Left cardiac atrium (tissue), 4 donors: ENCODE results near the gene TAS1R3. TPM values are rescaled to one million over a fixed set of nuclear protein-coding genes. Genes with fewer than 3 reads are reported as not detected.

Source experiments
- ATAC-seq, 2 donors: fragments of 200-7000 bp; cut with Tn5 transposase; one replicate each; pipeline ENCODE4 v1.9.1; 2020; ENCODE audit warnings: mild to moderate bottlenecking in 2 of 2, moderate library complexity in 2 of 2
- DNase-seq: peaks from one replicate; pipeline ENCODE4 v3.0.0-alpha.2; 2020
- intact Hi-C, 2 donors: fragments of 100-400 bp; cut with DNase I; formaldehyde crosslinking; loops; one replicate each; pipeline versions ENCODE4 v1.14.1 to v1.15.1; 2022 to 2023
- microRNA-seq, 2 donors: library from miRNA; unstranded; fragments of <30 nt; microRNA quantifications; one replicate each; pipeline ENCODE4 v1.2.0, GENCODE V29; 2020
- total RNA-seq, 2 donors: library from RNA; stranded (reverse); fragmentation: NEBNext Ultra II Directional; extraction: Animal tissue kit (Norgen Biotek cat#: 25700); gene quantifications; one replicate each; pipeline ENCODE4 v1.2.1, GENCODE V29; 2021
- donor health status: DM: no; HTN: yes; CAD: no.
- donor health status: DM: no; HTN: yes; CAD: no; lungs with severe emphysema.
- donor health status: DM: yes; HTN: yes; CAD: no.
- donor health status: Dilated cardiomyopathy.

TAS1R3 gene
- total RNA-seq, 2 donors from 2014 or later: 0.44 to 0.65 TPM

DNA sequence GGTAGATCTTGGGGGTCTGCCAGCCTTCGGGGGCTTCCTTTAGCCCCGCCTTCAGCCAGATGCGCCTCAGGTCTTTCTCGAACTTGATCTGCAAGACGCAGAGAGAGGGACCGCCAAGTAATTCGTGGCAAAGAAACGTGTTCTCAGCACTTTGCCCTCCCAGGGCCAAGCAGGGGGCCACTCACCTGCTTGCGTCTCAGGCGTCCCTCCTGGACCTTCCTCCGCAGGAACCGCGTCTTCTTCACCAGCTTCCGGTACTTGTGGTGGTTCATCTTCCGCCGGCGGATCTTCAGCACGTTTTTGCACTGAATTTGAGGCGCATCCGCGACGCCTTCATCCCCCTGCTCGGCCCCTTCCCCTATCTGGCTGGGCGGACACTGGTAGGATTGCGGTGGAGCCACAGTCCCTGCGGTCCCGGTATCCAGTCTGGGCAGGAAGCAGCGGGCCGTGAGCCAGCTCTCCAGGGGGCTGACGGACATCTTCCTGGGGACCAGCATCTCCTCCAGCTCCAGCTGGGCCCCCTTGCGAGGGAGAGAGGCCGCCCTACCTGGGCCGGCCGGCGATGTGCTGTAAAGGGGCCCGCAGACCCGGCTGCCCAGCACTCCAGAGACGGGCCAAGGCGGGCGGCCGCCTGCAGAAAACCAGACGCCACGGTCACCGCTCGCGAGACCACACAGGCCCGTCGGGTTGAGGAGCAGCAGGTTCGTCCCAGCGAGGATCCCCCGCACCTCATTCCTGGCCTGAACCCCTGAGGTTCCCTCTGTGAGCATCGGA lies 42.9 kb downstream of the TAS1R3 start:
- no peak for DNase-seq
- no peak for ATAC-seq
- intact Hi-C loops: no loop called here

GRCh38 chr1:1374589-1374928 lies 43.5 kb downstream of the TAS1R3 start:
- no peak for DNase-seq
- peak in 1 of 2 donors; percentile 4 for ATAC-seq
- intact Hi-C loops: no loop called here

DNA sequence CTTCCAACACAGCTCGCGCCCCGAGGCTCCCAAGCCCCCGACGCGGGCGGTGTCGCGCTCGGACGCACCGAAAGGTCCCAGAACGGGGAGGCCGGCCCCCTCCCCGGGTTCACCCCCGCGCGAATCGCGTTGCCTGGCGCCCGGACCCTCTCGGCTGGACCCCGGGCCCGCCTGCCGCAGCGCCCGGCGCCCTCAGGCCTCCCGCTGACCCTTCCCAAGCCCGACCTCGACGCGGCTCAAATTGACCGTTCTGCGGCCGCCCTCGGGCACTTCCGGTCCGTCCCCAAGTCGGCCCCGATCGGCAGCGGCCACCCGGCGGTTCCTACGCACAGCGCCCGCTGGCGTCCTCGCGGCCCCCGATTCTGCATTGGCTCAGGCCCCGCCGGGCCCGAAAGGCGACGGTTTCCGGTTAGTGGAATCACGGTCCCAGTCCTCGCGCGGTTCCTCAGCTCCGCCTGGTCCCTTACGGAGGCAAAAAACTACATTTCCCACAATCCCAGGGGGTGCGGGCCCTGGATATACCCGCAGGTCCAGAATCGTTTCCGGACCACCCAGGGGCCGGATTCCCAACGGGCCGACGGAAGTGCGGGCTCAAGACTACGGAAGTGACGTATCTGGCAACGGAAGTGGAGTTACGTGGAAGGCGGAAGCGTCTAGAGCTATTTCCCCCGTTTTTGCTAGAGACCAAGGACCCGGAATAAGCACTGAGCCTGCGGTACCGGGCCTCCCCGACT lies 44.0 kb downstream of the TAS1R3 start, which contains the start of gene AURKAIP1:
AURKAIP1 (minus strand) TSS at position 279 of the 734 bp plus-strand sequence. CDS start 451 bp downstream, outside the sequence.
- ATAC-seq: peak; percentile 96 to 97
- DNase-seq: peak; percentile 99
- intact Hi-C loops: no loop called here

DNA sequence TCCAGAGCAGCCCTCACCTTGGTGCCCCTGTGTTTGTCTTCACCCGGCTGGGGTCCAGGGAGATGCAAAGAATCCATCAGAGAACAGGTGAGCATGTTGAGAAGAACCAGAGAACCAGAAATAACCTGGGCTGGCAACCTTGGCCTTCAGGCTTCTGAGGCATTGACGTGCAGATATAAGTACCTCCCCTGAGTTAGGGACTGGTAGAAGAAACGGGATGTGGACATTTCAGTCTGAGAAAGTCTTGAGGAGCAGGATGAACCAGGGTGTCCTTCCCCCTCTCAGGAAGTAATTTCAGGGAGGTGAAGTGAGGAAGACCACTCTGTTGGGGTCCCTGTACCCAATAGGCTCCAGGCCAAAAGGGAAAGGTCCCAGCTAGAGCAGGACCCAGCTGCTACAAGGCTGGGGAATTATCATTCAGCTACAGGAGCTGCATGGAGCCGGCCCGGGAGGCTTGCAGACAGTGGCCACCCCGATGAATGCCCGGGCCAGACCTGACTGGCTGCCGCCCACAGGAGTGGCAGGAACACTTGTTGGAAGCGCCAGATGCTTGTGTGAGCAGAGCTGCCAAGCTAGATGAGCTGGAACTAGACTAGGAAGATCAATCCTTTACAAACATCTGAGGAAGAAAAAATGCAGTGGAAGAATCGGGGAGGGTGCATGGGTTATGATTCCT lies 45.6 kb downstream of the TAS1R3 start:
- ATAC-seq: no peak
- intact Hi-C loops: no loop called here
- no peak for DNase-seq

- intact Hi-C loops: no loop called here
- ATAC-seq: no peak
- no peak for DNase-seq
Measured at GRCh38 chr1:1377540-1378205, 46.6 kb downstream of the TAS1R3 start.

DNA sequence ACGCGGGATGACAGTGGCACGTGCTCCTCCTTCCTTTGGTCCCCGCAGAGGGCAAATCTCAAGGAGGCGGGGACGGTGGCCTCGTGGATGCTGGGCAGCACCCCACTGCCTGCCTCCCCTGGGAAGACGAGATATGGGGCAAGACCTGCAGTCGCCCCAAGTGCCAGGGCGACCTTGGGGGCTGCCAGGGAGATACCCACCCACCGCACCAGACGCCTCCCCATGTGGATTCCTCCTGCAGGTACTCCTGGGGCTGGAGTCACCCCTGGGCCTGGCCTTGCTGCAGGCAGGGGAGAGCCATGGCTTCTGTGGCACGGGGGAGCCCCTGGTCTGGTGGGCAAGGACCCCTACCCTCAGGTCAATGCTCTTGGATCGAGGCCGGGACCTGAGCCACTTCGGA lies 49.8 kb downstream of the TAS1R3 start:
- DNase-seq (no peak), ATAC-seq (no peak)
- intact Hi-C loops: no loop called here

GRCh38 chr1:1381294-1381693 lies 50.2 kb downstream of the TAS1R3 start:
- DNase-seq (no peak), ATAC-seq (no peak)
- intact Hi-C loops: no loop called here

Small RNA genes within 50 kb of the gene (microRNA-seq; reads per million reads assigned to microRNA genes)
- 2.2 reads per million in 2 donors for gene MIR6726
- 0 to 0.54 reads per million in 2 donors for gene MIR6727
- gene MIR6808: 0 to 0.20 reads per million in 2 donors

Other genes with a start within 250 kb of the TAS1R3 start
- 1 to 10 TPM; 5.3 to 6.1 TPM for gene C1orf159, start 215.2 kb upstream of the TAS1R3 start, total RNA-seq
- not detected for gene TTLL10, start 157.4 kb upstream of the TAS1R3 start, total RNA-seq
- under 1 TPM in 1 of 2 donors, not detected in 1; 0.44 TPM for gene TNFRSF18, start 124.7 kb upstream of the TAS1R3 start, total RNA-seq
- gene TNFRSF4, start 117.1 kb upstream of the TAS1R3 start, total RNA-seq: 1 to 10 TPM; 1.2 to 1.6 TPM
- 100 to 1,000 TPM; 132 to 173 TPM for gene SDF4, start 99.3 kb upstream of the TAS1R3 start, total RNA-seq
- 10 to 100 TPM; 11.3 to 16.0 TPM for gene B3GALT6, start 99.0 kb upstream of the TAS1R3 start, total RNA-seq
- 1 to 10 TPM in 1 of 2 donors, not detected in 1; 1.5 TPM for gene C1QTNF12, start 84.6 kb upstream of the TAS1R3 start, total RNA-seq
- 10 to 100 TPM; 35.9 to 41.5 TPM for gene UBE2J2, start 57.4 kb upstream of the TAS1R3 start, total RNA-seq
- 1 to 10 TPM; 3.5 to 4.1 TPM for gene SCNN1D, start 50.8 kb upstream of the TAS1R3 start, total RNA-seq
- 10 to 100 TPM; 36.2 to 46.7 TPM for gene ACAP3, start 23.4 kb upstream of the TAS1R3 start, total RNA-seq
- gene PUSL1, start 22.7 kb upstream of the TAS1R3 start, total RNA-seq: 10 to 100 TPM; 11.4 to 12.2 TPM
- gene INTS11, start 6.6 kb upstream of the TAS1R3 start, total RNA-seq: 10 to 100 TPM; 48.5 to 60.0 TPM
- gene CPTP, start 6.5 kb upstream of the TAS1R3 start, total RNA-seq: 10 to 100 TPM; 31.8 to 32.5 TPM
- gene DVL1, start 18.1 kb downstream of the TAS1R3 start, total RNA-seq: 10 to 100 TPM; 63.5 to 69.2 TPM
- 10 to 100 TPM; 38.3 to 44.3 TPM for gene MXRA8, start 27.3 kb downstream of the TAS1R3 start, total RNA-seq
- gene AURKAIP1, start 43.9 kb downstream of the TAS1R3 start, total RNA-seq: 100 to 1,000 TPM; 184 to 199 TPM
- gene CCNL2, start 68.1 kb downstream of the TAS1R3 start, total RNA-seq: 10 to 100 TPM; 56.0 to 89.0 TPM
- gene MRPL20, start 76.0 kb downstream of the TAS1R3 start, total RNA-seq: 100 to 1,000 TPM; 112 to 134 TPM
- 1 to 10 TPM; 2.2 to 3.0 TPM for gene ANKRD65, start 90.0 kb downstream of the TAS1R3 start, total RNA-seq
- 10 to 100 TPM; 24.9 to 66.4 TPM for gene VWA1, start 104.4 kb downstream of the TAS1R3 start, total RNA-seq
- gene ATAD3C, start 118.4 kb downstream of the TAS1R3 start, total RNA-seq: 1 to 10 TPM; 1.7 to 2.4 TPM
- gene ATAD3B, start 140.5 kb downstream of the TAS1R3 start, total RNA-seq: 1 to 10 TPM; 6.9 to 7.3 TPM
- 10 to 100 TPM; 14.1 to 24.3 TPM for gene ATAD3A, start 180.9 kb downstream of the TAS1R3 start, total RNA-seq
- gene TMEM240, start 209.3 kb downstream of the TAS1R3 start, total RNA-seq: 1 to 10 TPM; 4.6 to 5.4 TPM
- 100 to 1,000 TPM; 107 to 118 TPM for gene SSU72, start 243.6 kb downstream of the TAS1R3 start, total RNA-seq